Left lung (tissue), 10 donors: Measurements from ENCODE around the gene CRCP. TPM values are rescaled to one million over a fixed set of nuclear protein-coding genes. Genes with fewer than 3 reads are reported as not detected.
"Not testable (repeated sequence)": the region's sequence is repeated elsewhere in the genome, so short reads cannot be mapped to it uniquely, and the experiment has no call there.

Experiments
- ATAC-seq: fragments of 200-7000 bp; cut with Tn5 transposase; one replicate; pipeline ENCODE4 v1.9.1; 2020; ENCODE audit warnings: moderate library complexity
- DNase-seq, 4 donors: peaks; one replicate each; pipeline ENCODE4 v3.0.0-alpha.2; 2013 to 2020
- H3K27ac ChIP-seq, 2 donors: fragments of 200-600 bp; sonication (generic) in 1 of 2; one replicate each; pipeline versions ENCODE4 v1.5.0 to v1.8.0; 2020 to 2021
- H3K27me3 ChIP-seq, 2 donors: fragments of 200-600 bp; sonication (generic) in 1 of 2; one replicate each; pipeline versions ENCODE4 v1.5.0 to v1.8.0; 2020 to 2021
- H3K36me3 ChIP-seq, 2 donors: fragments of 200-600 bp; sonication (generic) in 1 of 2; one replicate each; pipeline versions ENCODE4 v1.5.0 to v1.8.0; 2020 to 2021
- H3K4me1 ChIP-seq, 2 donors: fragments of 200-600 bp; one replicate each; pipeline ENCODE4 v1.8.0; 2021
- H3K4me3 ChIP-seq, 2 donors: fragments of 200-600 bp; sonication (generic) in 1 of 2; one replicate each; pipeline versions ENCODE4 v1.5.0 to v1.8.0; 2020 to 2021; ENCODE audit warnings: mild to moderate bottlenecking in 1 of 2
- H3K9me3 ChIP-seq, 2 donors: fragments of 200-600 bp; sonication (generic) in 1 of 2; one replicate each; pipeline versions ENCODE4 v1.5.0 to v1.8.0; 2020 to 2021
- CTCF ChIP-seq, 2 donors: fragments of 200-600 bp; sonication (generic) in 1 of 2; IDR thresholded peaks; one replicate each; pipeline versions ENCODE4 v1.5.0 to v1.8.0; 2021; ENCODE audit warnings: antibody characterized with exemption in 2 of 2
- intact Hi-C, 2 donors: fragments of 100-400 bp; cut with DNase I; formaldehyde crosslinking; loops; one replicate each; pipeline versions ENCODE4 v1.11.2 to v1.14.2; 2022
- polyA plus RNA-seq, 6 donors: library from polyadenylated mRNA; unstranded; fragments of 120-200 nt; gene quantifications; one replicate each; pipeline ENCODE4 v1.2.1, GENCODE V29; 2013; ENCODE audit not compliant: insufficient read length in 6 of 6
- total RNA-seq, 2 donors: library from RNA; stranded (reverse); fragmentation: NEBNext Ultra II Directional; extraction: Animal tissue kit (Norgen Biotek cat#: 25700); gene quantifications; one replicate each; pipeline ENCODE4 v1.2.1, GENCODE V29; 2021
- donor health status: DM: no; HTN: yes; CAD: no.
- donor health status: DM: no; HTN: no; CAD: no.

Gene CRCP
- total and polyA plus RNA-seq, 8 donors: 27.1 to 36.0 (median 33.9) TPM

DNA sequence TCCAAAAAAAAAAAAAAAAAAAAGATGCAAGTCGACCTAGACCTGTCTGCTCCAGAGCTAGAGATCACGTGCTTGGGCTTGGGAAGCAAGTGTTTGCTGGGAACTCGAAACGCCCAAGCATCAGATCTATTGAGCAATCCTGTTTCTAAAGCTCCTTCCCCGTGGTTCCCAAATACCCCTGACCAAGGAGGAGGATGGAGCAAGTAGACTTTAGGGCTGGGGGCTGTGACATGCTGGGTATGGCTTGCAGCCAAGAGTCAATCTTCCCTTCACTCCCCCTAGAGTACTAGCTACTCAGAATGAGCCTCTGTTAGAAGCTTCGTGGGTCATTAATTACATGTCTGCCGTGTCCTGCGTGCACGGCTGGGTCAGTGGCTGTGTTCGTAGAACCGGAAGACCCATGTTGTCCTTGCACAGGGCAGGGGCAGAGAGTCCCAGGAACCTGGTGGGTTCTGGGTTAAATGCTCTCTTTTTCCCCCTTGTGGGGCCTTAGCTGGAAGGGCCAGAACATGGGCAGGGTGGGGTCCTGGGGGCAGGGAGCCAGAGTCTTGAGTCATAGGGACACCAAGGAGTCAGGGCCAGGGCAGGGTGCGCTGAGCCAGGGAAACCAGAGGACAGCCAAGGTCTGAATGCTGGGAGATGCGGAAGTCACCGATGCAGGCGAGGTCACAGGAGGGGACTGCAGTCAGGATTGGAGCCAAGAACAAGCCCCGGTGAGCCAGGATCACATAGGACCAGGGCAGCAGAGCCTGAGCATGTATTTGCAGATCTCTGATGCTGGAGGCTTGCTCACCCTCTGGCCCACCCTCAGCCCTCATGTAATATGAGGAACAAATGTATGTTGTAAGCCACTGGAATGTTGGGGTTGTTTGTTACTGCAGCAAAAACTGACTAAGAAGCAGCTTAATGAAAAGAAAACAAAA, 55.9 kb downstream of the CRCP start:
- Histone ChIP-seq H3K4me1 (peaks cover 16 to 17% of the 10 kb centered on the region in 2 donors), H3K36me3 (no peaks in the 10 kb centered on the region), H3K9me3 (no peaks in the 10 kb centered on the region), H3K27ac (peak overlapping the region in 1 of 2 donors; percentile 23), H3K4me3 (no peak overlapping the region), H3K27me3 (no peaks in the 10 kb centered on the region)
- ATAC-seq (peak; percentile 84), DNase-seq (peak in 2 of 4 donors; percentile 49 to 63)
- intact Hi-C loops: no loop called here
- TF ChIP-seq CTCF (IDR thresholded peaks at IDR 0.05): no peak

DNA sequence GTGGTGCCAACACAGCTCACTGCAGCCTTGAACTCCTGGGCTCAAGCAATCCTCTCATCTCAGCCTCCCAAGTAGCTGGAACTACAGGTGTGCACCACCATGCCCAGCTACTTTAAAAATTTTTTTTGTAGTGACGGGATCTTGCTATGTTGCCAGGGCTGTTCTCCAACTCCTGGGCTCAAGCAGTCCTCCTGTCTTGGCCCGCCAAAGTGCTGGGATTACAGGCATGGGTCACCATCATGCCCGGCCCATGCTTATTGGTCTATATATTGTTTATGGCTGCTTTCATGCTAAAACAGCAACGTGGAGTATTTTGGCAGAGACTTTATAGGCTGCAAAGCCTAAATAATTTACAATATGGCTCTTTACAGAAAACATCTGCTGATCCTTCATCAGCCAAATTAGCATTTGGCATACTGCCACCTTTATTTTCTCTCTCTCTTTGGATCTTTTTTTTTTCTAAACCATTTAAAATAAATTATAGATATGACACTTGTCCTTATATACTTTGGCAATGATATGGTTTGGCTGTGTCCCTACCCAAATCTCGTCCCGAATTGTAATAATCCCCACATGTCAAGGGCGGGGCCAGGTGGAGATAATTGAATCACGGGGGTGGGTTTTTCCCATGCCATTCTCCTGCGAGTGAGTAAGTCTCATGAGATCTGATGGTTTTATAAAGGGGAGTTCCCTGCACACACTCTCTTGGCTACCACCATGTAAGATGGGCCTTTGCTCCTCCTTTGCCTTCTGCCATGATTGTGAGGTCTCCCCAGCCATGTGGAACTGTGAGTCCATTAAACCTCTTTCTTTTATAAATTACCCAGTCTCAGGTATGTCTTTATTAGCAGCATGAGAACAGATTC, 58.1 kb downstream of the CRCP start:
- H3K27me3 ChIP-seq, H3K27ac ChIP-seq, H3K36me3 ChIP-seq, H3K9me3 ChIP-seq, intact Hi-C loops, ATAC-seq, H3K4me3 ChIP-seq: not testable (repeated sequence)
- peaks cover 12 to 16% of the 10 kb centered on the region in 2 donors for H3K4me1 ChIP-seq
- peak in 2 of 4 donors; percentile 73 to 77 for DNase-seq

- Histone ChIP-seq H3K36me3 (no peaks in the 10 kb centered on the region), H3K27ac (no peak overlapping the region), H3K4me1 (peaks cover 6 to 10% of the 10 kb centered on the region in 2 donors), H3K9me3 (no peaks in the 10 kb centered on the region), H3K27me3 (no peaks in the 10 kb centered on the region), H3K4me3 (no peak overlapping the region)
- DNase-seq (no peak), ATAC-seq (no peak)
- TF ChIP-seq CTCF (IDR thresholded peaks at IDR 0.05): no peak
- intact Hi-C loops: no loop called here
These were observed 59.2 kb downstream of the CRCP start for GRCh38 chr7:66173856-66174255.

DNA sequence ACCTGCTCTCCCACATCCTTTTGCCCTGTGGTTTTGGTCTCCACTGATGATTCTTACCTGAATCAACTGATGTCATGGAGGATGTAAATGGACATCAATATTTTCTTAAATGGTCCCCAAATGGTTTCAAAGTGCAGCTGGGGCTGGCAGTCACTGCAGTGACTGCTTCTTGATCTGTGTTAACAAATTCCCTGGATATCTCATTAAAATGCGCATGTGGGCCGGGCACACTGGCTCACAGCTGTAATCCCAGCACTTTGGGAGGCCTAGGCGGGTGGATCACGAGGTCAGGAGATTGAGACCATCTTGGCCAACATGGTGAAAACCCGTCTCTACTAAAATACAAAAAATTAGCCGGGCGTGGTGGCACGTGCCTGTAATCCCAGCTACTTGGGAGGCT, 60.4 kb downstream of the CRCP start:
- H3K9me3 ChIP-seq, H3K27ac ChIP-seq, ATAC-seq, H3K4me3 ChIP-seq, DNase-seq, H3K27me3 ChIP-seq, intact Hi-C loops, H3K4me1 ChIP-seq, H3K36me3 ChIP-seq: not testable (repeated sequence)

- H3K4me3 ChIP-seq: no peak overlapping the region
- H3K36me3 ChIP-seq: no peaks in the 10 kb centered on the region
- H3K4me1 ChIP-seq: no peaks in the 10 kb centered on the region
- ATAC-seq (no peak), DNase-seq (no peak)
- H3K27ac ChIP-seq: no peak overlapping the region
- intact Hi-C loops: no loop called here
- H3K27me3 ChIP-seq: no peaks in the 10 kb centered on the region
- H3K9me3 ChIP-seq: no peaks in the 10 kb centered on the region
- TF ChIP-seq CTCF (IDR thresholded peaks at IDR 0.05): no peak
These were observed 62.3 kb downstream of the CRCP start for GRCh38 chr7:66176914-66177313.

GRCh38 chr7:66178258-66178657, 63.6 kb downstream of the CRCP start:
- Histone ChIP-seq H3K36me3 (no peaks in the 10 kb centered on the region), H3K27ac (no peak overlapping the region), H3K9me3 (no peaks in the 10 kb centered on the region), H3K4me3 (no peak overlapping the region), H3K4me1 (peaks cover 0 to 6% of the 10 kb centered on the region in 2 donors), H3K27me3 (no peaks in the 10 kb centered on the region)
- intact Hi-C loops: no loop called here
- no peak for TF ChIP-seq CTCF (IDR thresholded peaks at IDR 0.05)
- DNase-seq (no peak), ATAC-seq (no peak)
